ENCODE measurements around the gene LRRK1. TPM values are rescaled to one million over a fixed set of nuclear protein-coding genes. Genes with fewer than 3 reads are reported as not detected.

The LRRK1 gene
- total and polyA plus RNA-seq, 7 donors = 7.1 to 27.4 (median 10.2) TPM

- 85 to 86% methylated on average over 14 of the region's 14 CpGs for WGBS, 2 donors
- no peak for DNase-seq
- TF ChIP-seq POLR2AphosphoS5 (IDR thresholded peaks at IDR 0.05) (no peak), EP300 (IDR thresholded peaks at IDR 0.05) (no peak), POLR2A (IDR thresholded peaks at IDR 0.05) (no peak), CTCF (IDR thresholded peaks at IDR 0.05) (no peak)
Measured at GRCh38 chr15:101067660-101068522, 148.7 kb downstream of the LRRK1 start.

GRCh38 chr15:101068523-101068960, 149.4 kb downstream of the LRRK1 start:
- H3K9me3 ChIP-seq = no peaks in the 10 kb centered on the region
- H3K27ac ChIP-seq = peak overlapping the region in 2 of 4 donors; percentile 29 to 66
- intact Hi-C loops (cut with DNase I) = no loop called here
- DNase-seq = no peak
- H3K4me1 ChIP-seq = peaks cover 0 to 29% (median 21%) of the 10 kb centered on the region in 4 donors
- H3K4me3 ChIP-seq = no peak overlapping the region
- WGBS, 2 donors = 84 to 85% methylated on average over 11 of the region's 11 CpGs
- TF ChIP-seq EP300 (IDR thresholded peaks at IDR 0.05) (no peak), POLR2A (IDR thresholded peaks at IDR 0.05) (no peak), CTCF (IDR thresholded peaks at IDR 0.05) (no peak), POLR2AphosphoS5 (IDR thresholded peaks at IDR 0.05) (no peak)
- peaks cover 0 to 9% (median 4%) of the 10 kb centered on the region in 4 donors for H3K36me3 ChIP-seq
- no peaks in the 10 kb centered on the region for H3K27me3 ChIP-seq

More at GRCh38 chr15:101067660-101068522, 148.7 kb downstream of the LRRK1 start:
- peak overlapping the region in 1 of 4 donors; percentile 66 for H3K27ac ChIP-seq
- no peaks in the 10 kb centered on the region for H3K27me3 ChIP-seq
- peaks cover 0 to 12% (median 4%) of the 10 kb centered on the region in 4 donors for H3K36me3 ChIP-seq
- intact Hi-C loops (cut with DNase I) = no loop called here
- H3K4me1 ChIP-seq = peaks cover 0 to 29% (median 21%) of the 10 kb centered on the region in 4 donors
- H3K9me3 ChIP-seq = no peaks in the 10 kb centered on the region
- H3K4me3 ChIP-seq = no peak overlapping the region

- intact Hi-C loops (cut with DNase I) = no loop called here
- no peak for TF ChIP-seq CTCF (IDR thresholded peaks at IDR 0.05)
- no peak for TF ChIP-seq POLR2AphosphoS5 (IDR thresholded peaks at IDR 0.05)
- TF ChIP-seq POLR2A (IDR thresholded peaks at IDR 0.05) = no peak
- no peak for TF ChIP-seq EP300 (IDR thresholded peaks at IDR 0.05)
- H3K4me3 ChIP-seq = no peak overlapping the region
- H3K27ac ChIP-seq = peak overlapping the region; percentile 15 to 66 (median 34)
- peaks cover 0 to 25% (median 16%) of the 10 kb centered on the region in 4 donors for H3K4me1 ChIP-seq
- no peaks in the 10 kb centered on the region for H3K27me3 ChIP-seq
- no peaks in the 10 kb centered on the region for H3K9me3 ChIP-seq
- H3K36me3 ChIP-seq = peaks cover 0 to 9% (median 4%) of the 10 kb centered on the region in 4 donors
- 75 to 78% methylated on average over 15 of the region's 15 CpGs for WGBS, 2 donors
- no peak for DNase-seq
Measured at GRCh38 chr15:101068961-101069653, 149.9 kb downstream of the LRRK1 start.

- H3K4me3 ChIP-seq = no peak overlapping the region
- H3K4me1 ChIP-seq = peaks cover 0 to 19% (median 11%) of the 10 kb centered on the region in 4 donors
- H3K27me3 ChIP-seq = no peaks in the 10 kb centered on the region
- no peaks in the 10 kb centered on the region for H3K9me3 ChIP-seq
- no peak for DNase-seq
- WGBS, 2 donors = 71 to 74% methylated on average over 4 of the region's 4 CpGs
- intact Hi-C loops (cut with DNase I) = no loop called here
- peak overlapping the region in 2 of 4 donors; percentile 39 to 66 for H3K27ac ChIP-seq
- H3K36me3 ChIP-seq = peaks cover 0 to 9% (median 4%) of the 10 kb centered on the region in 4 donors
- TF ChIP-seq EP300 (IDR thresholded peaks at IDR 0.05) (no peak), POLR2AphosphoS5 (IDR thresholded peaks at IDR 0.05) (no peak), CTCF (IDR thresholded peaks at IDR 0.05) (no peak), POLR2A (IDR thresholded peaks at IDR 0.05) (no peak)
Measured at GRCh38 chr15:101069654-101069973, 150.5 kb downstream of the LRRK1 start.

Data from sigmoid colon (tissue), 7 donors.